GM10266 (cell line): ENCODE data around the gene AKAIN1.

Source experiments
- DNase-seq: peaks from one replicate; pipeline ENCODE4 v3.0.0; 2012; ENCODE audit errors: extremely low spot score
- TF ChIP-seq, protein P1 (sequence below): IDR thresholded peaks from 2 replicates; pipeline ENCODE4 v1.5.1; 2012; ENCODE audit warnings: mild to moderate bottlenecking, low read depth; ENCODE audit not compliant: control insufficient read depth, insufficient read depth; ENCODE audit errors: missing control alignments

The AKAIN1 gene

DNA sequence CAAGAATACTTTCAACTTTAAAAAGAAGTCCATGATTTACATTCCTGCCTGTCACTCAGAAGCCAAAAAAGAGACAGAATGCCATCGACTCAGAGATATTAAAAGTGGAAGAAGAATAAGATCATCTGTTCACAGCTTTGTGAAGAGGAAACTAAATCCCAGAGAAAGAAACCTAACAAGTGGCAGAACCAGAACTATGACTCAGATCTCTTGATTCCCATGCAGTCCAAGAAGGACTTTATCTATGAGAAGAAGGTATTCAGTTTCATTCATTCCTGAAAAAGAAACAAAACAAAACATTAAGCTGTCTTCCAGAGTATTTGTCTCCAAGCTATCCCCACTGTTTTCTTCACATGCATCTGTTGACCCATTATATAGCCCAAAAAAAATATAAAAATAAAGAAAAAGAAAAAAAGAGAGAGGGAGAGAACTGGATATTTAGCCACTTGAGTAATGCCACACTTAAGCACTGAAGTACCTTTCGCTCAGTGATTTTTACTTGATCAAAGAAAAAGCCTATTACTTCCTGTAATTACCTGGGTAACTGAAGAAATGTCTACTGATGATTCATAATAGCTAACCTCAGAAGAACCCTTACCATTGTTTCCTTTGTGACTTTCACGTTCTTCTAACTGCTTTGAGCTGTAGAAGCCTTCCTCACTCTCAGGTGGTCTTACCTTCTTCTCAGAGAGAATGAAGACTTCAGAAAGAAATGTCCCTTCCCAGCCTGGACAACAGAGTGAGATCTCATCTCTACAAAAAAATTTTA, 17.7 kb upstream of the AKAIN1 start:
- DNase-seq, result no peak
- TF ChIP-seq, protein P1, sequence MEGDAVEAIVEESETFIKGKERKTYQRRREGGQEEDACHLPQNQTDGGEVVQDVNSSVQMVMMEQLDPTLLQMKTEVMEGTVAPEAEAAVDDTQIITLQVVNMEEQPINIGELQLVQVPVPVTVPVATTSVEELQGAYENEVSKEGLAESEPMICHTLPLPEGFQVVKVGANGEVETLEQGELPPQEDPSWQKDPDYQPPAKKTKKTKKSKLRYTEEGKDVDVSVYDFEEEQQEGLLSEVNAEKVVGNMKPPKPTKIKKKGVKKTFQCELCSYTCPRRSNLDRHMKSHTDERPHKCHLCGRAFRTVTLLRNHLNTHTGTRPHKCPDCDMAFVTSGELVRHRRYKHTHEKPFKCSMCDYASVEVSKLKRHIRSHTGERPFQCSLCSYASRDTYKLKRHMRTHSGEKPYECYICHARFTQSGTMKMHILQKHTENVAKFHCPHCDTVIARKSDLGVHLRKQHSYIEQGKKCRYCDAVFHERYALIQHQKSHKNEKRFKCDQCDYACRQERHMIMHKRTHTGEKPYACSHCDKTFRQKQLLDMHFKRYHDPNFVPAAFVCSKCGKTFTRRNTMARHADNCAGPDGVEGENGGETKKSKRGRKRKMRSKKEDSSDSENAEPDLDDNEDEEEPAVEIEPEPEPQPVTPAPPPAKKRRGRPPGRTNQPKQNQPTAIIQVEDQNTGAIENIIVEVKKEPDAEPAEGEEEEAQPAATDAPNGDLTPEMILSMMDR, result no peak

DNA sequence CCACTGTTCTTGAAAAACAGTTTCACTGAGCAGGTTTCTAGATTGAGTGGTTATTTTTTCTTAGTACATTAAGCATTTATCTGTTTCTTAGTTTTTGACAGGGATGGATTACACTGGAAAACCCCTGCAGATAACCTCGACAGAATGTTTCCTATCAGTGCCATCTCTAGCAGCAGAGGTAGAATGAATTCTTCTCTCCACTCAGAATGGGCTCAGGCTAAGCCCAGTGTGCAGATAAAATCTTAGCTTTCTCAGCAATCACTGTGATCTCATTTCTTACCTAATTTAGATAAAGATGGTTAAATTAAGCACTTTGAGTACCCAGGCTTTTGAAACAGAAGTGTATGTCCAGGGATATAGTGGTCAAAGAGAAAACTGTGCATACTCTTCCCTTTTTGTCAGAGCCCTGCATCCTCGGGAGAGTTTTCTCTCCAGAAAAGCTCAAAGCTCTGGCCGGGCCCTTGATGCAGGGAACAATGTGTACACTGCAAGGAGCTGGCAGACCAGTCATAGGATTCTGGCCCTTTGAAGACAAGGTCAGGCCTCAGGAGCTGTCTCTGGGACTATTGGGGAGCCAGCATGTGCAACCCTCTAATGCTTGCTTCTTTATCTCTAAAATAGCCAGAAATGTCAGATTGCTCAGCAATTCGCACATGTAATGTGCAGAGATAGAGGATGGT, 10.6 kb upstream of the AKAIN1 start:
- TF ChIP-seq, protein P1, result no peak
- no peak for DNase-seq

DNA sequence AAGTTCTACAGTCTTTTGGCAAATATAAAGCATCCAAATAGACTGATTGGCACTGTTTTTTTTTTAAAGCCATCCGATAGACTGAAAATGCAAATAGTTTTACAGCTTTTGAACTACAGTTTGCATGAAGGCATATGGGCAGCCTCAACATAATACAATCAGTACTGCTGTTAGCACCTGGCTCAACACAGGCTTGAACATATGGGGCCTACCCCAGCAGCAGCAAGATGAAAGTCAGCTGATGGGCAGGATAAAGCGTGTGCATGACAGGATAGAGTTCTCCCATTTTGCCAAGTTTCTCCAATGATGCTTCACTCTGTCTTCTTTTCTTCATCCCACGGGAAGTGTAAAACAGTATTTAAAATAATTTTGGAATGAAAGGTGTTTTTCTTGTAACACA, 1.3 kb upstream of the AKAIN1 start:
- TF ChIP-seq, protein P1, result no peak
- no peak for DNase-seq

DNA sequence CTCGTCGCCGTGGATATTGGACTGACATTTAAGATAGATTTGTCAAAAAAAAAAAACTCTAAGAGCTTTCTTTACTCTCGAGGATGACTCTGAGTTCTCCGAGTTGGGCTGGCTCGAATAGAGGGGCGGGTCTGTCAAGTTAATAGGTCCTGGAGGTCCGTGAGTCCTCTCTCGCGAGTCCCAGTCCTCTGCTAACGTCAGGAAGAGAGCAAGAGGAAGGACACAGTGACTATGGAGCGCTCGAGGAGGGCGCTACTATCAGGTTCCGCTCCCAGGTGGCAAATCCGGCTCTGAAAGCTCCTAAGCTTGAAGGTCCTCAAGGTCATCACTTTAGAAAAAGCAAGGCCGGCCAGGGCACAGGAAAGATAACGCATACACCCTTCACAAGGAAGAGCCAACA, 404 bp upstream of the AKAIN1 start:
- no peak for DNase-seq
- TF ChIP-seq, protein P1, result no peak

DNA sequence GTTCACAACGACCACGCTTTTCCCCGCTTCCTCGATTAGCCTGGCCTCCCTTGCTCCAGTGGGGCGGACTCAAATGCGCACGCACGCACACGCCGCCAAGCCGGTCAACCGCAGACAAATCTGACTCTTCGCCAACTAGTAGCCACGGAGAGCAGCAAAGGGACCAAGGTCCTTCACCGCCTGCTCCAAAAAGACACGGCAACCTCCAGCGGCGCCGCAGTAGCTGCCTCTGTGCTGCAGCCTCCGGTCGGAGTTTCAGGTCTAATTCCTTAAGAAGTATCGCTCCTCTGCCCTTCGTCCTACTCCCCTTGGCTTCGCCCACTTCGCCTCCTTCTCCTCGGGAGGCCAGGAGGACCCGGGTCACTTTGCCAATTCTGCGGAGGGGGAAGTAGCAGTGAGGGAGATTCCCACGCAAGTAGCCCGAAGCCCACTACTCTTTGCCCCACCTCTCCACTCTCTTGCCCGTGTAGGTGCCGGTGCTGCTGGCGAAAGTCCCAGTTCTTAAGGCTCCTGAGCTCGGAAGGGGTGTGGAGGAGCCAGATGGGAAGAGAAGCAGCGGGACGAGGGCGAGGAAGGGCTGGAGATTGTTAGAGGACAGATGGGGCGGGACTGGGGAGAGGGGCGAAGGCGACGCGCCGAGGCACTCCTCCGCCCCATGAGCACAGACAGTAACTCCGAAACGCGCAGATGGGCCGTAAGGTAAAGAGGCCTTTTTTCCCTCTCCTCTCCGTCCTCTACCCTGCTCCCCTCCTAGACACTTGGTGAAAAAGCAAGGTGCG, 615 bp downstream of the AKAIN1 start:
- DNase-seq, result no peak
- TF ChIP-seq, protein P1, result no peak

DNA sequence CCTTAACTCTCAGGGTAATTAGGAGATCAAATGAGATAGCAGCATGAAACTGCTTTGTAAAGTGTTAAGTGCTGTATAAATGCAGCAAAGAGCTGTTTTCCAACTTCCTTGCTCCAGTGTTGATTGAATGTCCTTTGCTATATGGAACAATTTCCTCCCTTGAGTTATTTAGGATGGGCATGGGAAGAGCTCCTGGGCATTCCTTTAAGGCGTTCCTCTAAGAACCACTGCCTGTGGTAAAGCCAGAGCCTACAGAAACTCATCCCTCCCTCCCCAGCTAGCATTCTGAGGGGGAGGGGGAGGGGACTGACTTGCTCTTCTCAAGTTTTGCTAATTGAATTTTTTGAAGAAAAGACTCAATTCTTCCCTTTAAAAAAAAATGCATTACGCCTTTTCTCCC, 1.4 kb downstream of the AKAIN1 start:
- DNase-seq, result no peak
- TF ChIP-seq, protein P1, result no peak

DNA sequence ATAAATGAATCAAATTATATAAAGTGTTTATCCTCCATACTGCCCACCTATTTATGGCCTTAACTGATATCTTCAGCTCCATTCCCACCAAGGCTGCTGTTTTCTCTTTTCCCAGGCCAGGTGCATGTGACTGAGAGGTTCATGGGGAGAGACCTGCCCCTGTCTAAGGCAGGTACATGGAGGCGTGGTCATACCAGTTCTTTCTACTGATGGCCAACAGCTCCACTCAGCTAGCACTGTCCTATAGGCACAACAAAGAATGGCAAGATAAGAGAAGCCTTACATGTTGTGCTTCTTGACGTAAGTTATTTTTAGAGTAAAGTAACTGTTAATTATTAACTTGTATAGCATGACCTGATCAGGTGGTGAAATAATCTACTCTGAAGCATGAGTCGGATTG, 16.8 kb downstream of the AKAIN1 start:
- DNase-seq, result no peak
- TF ChIP-seq, protein P1, result no peak
